ENCODE measurements around the gene BICD2. TPM values are rescaled to one million over a fixed set of nuclear protein-coding genes. Genes with fewer than 3 reads are reported as not detected.
"Not testable (repeated sequence)": the region's sequence is repeated elsewhere in the genome, so short reads cannot be mapped to it uniquely, and the experiment has no call there.

The BICD2 gene
- total and polyA plus RNA-seq, 4 donors, result 2.5 to 16.0 (median 11.2) TPM

DNA sequence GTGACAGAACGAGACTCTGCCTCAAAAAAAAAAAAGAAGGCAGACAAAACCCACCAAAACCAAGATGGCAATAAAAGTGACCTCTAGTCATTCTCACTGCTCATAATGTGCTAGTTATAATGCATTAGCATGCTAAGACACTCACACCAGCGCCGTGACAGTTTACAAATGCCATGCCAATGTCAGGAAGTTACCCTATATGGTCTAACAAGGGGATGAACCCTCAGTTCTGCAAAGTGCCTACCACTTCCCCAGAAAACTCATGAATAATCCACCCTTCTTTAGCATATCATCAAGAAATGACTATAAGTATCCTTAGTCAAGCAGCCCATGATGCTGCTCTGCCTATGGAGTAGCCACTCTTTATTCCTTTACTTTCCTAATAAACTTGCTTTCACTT is 4.7 kb upstream of the BICD2 start:
- H3K27ac ChIP-seq (ENCODE audit: low read depth in 1 of 2, low read length in 2 of 2), result no peak overlapping the region

GRCh38 chr9:92768816-92769215 is 4.2 kb upstream of the BICD2 start:
- not testable (repeated sequence) for H3K9ac ChIP-seq (ENCODE audit: low read depth in 1 of 2, low read length in 2 of 2); H3K27ac ChIP-seq (ENCODE audit: low read depth in 1 of 2, low read length in 2 of 2); H3K4me3 ChIP-seq (ENCODE audit: low read depth in 1 of 3, low read length in 3 of 3); H3K27me3 ChIP-seq (ENCODE audit: control insufficient read depth in 4 of 4, insufficient read depth in 4 of 4, low read length in 3 of 4); DNase-seq (ENCODE audit: low spot score); H3K36me3 ChIP-seq (ENCODE audit: control insufficient read depth in 4 of 4, insufficient read depth in 3 of 4, low read depth in 1 of 4, low read length in 3 of 4); H3K9me3 ChIP-seq (ENCODE audit: control insufficient read depth in 4 of 4, low read length in 3 of 4)
- 60% methylated on average over 10 of the region's 10 CpGs for WGBS
- H3K4me1 ChIP-seq (ENCODE audit: control insufficient read depth in 4 of 4, insufficient read depth in 4 of 4, low read length in 3 of 4), result peaks cover 3 to 11% (median 7%) of the 10 kb centered on the region in 4 donors

More for the DNA sequence above, 4.7 kb upstream of the BICD2 start:
- Histone ChIP-seq H3K9me3 (ENCODE audit: control insufficient read depth in 4 of 4, low read length in 3 of 4) (no peaks in the 10 kb centered on the region), H3K36me3 (ENCODE audit: control insufficient read depth in 4 of 4, insufficient read depth in 3 of 4, low read depth in 1 of 4, low read length in 3 of 4) (no peaks in the 10 kb centered on the region), H3K4me1 (ENCODE audit: control insufficient read depth in 4 of 4, insufficient read depth in 4 of 4, low read length in 3 of 4) (peaks cover 3 to 10% (median 6%) of the 10 kb centered on the region in 4 donors), H3K27me3 (ENCODE audit: control insufficient read depth in 4 of 4, insufficient read depth in 4 of 4, low read length in 3 of 4) (no peaks in the 10 kb centered on the region), H3K4me3 (ENCODE audit: low read depth in 1 of 3, low read length in 3 of 3) (no peak overlapping the region), H3K9ac (ENCODE audit: low read depth in 1 of 2, low read length in 2 of 2) (no peak overlapping the region)
- no peak for DNase-seq (ENCODE audit: low spot score)
- TF ChIP-seq NR2F2 (IDR thresholded peaks at IDR 0.05), result no peak
- TF ChIP-seq FOXA2 (IDR thresholded peaks at IDR 0.05), result no peak
- TF ChIP-seq, protein P1, sequence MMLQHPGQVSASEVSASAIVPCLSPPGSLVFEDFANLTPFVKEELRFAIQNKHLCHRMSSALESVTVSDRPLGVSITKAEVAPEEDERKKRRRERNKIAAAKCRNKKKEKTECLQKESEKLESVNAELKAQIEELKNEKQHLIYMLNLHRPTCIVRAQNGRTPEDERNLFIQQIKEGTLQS (IDR thresholded peaks at IDR 0.05), result no peak
- no peak for TF ChIP-seq RXRA (IDR thresholded peaks at IDR 0.05)
- TF ChIP-seq MAX (IDR thresholded peaks at IDR 0.05), result no peak
- no peak for TF ChIP-seq GABPA (IDR thresholded peaks at IDR 0.05 in 1 of 2, conservative IDR thresholded peaks at IDR 0.05 in 1 of 2)
- TF ChIP-seq SP1 (IDR thresholded peaks at IDR 0.05), result no peak
- no peak for TF ChIP-seq REST (IDR thresholded peaks at IDR 0.05)
- no peak for TF ChIP-seq RAD21 (IDR thresholded peaks at IDR 0.05)
- TF ChIP-seq YY1 (IDR thresholded peaks at IDR 0.05), result no peak
- no peak for TF ChIP-seq HNF4G (IDR thresholded peaks at IDR 0.05)
- no peak for TF ChIP-seq EGR1 (IDR thresholded peaks at IDR 0.05; ENCODE audit: low read depth in 2 of 2)
- no peak for TF ChIP-seq JUND (IDR thresholded peaks at IDR 0.05)
- 79% methylated on average over 3 of the region's 3 CpGs for WGBS

DNA sequence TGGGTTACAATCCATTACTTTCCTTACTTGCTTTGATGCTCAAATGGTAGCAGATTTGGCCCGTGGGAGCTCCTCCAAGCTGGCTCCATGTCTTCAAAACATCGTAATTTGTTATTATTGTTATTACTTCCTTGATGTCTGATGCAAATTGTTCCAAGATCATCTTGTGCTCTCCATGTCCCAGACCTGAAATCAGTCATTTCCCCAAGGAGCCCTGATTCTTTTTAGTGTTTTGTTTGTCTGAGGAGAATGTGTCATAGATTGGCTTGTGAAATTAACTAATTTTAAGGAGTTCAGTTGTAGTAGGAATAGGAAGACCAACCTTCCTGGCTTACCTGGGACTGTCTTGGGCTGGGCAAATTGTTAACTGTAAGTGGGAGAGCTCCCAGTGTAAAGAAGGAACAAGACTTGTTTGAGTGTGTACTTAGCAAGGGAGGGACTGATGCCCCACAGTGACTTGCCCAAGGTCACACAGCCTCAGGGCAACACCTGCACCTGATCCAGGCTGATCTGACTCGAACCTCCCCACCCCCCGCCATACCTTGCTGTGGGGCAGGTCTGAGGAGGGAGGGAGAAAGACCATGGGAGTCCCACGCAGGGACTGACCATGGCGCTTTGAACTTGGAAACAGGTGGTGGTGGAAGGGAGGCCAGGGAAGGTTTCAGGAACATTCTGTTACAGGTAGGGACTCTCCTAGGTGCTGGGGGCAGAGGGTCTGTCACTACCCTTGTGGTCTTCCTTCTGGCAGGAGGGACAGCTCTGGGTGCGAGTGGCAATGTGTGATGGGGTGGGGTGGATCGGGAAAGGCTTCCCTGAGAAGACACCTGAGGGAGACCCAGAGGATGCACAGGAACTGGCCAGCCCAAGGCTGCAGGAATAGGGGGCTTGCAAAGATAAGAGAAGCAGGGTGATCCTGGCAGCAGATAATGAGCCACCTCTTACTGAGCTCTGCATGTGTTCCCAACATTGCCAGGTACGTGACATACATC is 2.7 kb upstream of the BICD2 start:
- Histone ChIP-seq H3K4me1 (ENCODE audit: control insufficient read depth in 4 of 4, insufficient read depth in 4 of 4, low read length in 3 of 4) (peaks cover 6 to 25% (median 20%) of the 10 kb centered on the region in 4 donors), H3K27ac (ENCODE audit: low read depth in 1 of 2, low read length in 2 of 2) (no peak overlapping the region), H3K9me3 (ENCODE audit: control insufficient read depth in 4 of 4, low read length in 3 of 4) (no peaks in the 10 kb centered on the region), H3K4me3 (ENCODE audit: low read depth in 1 of 3, low read length in 3 of 3) (no peak overlapping the region), H3K9ac (ENCODE audit: low read depth in 1 of 2, low read length in 2 of 2) (no peak overlapping the region), H3K36me3 (ENCODE audit: control insufficient read depth in 4 of 4, insufficient read depth in 3 of 4, low read depth in 1 of 4, low read length in 3 of 4) (no peaks in the 10 kb centered on the region), H3K27me3 (ENCODE audit: control insufficient read depth in 4 of 4, insufficient read depth in 4 of 4, low read length in 3 of 4) (no peaks in the 10 kb centered on the region)
- DNase-seq (ENCODE audit: low spot score), result no peak
- WGBS, result 85% methylated on average over 9 of the region's 9 CpGs
- TF ChIP-seq, protein P1 (IDR thresholded peaks at IDR 0.05), result no peak
- no peak for TF ChIP-seq TAF1 (conservative IDR thresholded peaks at IDR 0.05)
- TF ChIP-seq RAD21 (IDR thresholded peaks at IDR 0.05), result no peak
- TF ChIP-seq FOXA1 (IDR thresholded peaks at IDR 0.05), result no peak
- TF ChIP-seq MAX (IDR thresholded peaks at IDR 0.05), result no peak
- TF ChIP-seq RXRA (IDR thresholded peaks at IDR 0.05), result no peak
- TF ChIP-seq EGR1 (IDR thresholded peaks at IDR 0.05; ENCODE audit: low read depth in 2 of 2), result no peak
- TF ChIP-seq HNF4A (conservative IDR thresholded peaks at IDR 0.05), result no peak
- no peak for TF ChIP-seq NR2F2 (IDR thresholded peaks at IDR 0.05)
- no peak for TF ChIP-seq REST (IDR thresholded peaks at IDR 0.05)
- no peak for TF ChIP-seq SP1 (IDR thresholded peaks at IDR 0.05)
- TF ChIP-seq YY1 (IDR thresholded peaks at IDR 0.05), result no peak
- no peak for TF ChIP-seq GABPA (IDR thresholded peaks at IDR 0.05 in 1 of 2, conservative IDR thresholded peaks at IDR 0.05 in 1 of 2)
